GM18499 (cell line): ENCODE data around the gene HACD3.
A peak's percentile ranks its signal among the peaks of the same experiment; 100 is the strongest.

Experiments used
- ATAC-seq: cut with Tn5 transposase; IDR thresholded peaks from one replicate; pipeline ENCODE4 v1.9.1; 2021; ENCODE audit warnings: moderate number of reproducible peaks; ENCODE audit not compliant: insufficient read depth, unreplicated experiment

Gene HACD3

DNA sequence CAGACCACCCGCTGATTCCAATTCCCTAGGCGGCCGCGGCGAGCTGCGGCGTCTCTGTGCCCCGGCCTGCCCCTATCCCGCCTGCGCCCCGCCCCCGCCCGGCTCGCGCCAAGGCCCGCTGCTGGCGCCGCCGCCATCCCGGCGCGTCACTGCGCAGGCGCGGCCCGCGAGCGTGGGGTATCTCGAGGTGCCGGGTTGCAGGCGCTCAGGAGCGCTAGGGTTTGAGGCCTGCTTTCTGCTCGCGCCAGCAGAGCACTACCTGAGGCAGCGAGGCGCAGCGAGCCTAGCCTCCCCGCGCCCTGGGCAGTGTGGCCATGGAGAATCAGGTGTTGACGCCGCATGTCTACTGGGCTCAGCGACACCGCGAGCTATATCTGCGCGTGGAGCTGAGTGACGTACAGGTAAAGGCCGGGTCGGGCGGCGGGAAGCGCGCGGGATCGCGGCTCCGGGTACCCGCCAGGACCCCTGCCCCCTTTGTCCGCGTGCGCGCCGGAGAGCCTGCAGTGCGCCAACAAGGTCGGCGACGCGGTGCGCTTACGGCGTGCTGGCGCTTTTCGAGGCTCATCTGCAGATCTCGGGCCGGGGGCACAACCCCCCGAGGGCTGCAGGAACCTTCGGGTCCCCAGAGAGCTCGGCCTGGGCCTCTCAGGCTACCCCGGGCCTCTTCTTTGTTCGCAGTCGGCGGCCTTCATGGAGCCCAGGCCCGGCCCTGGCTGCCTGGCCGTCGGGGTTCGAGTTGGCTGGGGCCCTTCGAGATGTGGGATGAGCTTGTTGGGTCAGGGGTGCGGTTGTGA, at the start of gene HACD3:
Gene HACD3 (plus strand): TSS at position 146 of the 794 bp plus-strand sequence. CDS start 169 bp downstream, at position 315.
- ATAC-seq: no peak

DNA sequence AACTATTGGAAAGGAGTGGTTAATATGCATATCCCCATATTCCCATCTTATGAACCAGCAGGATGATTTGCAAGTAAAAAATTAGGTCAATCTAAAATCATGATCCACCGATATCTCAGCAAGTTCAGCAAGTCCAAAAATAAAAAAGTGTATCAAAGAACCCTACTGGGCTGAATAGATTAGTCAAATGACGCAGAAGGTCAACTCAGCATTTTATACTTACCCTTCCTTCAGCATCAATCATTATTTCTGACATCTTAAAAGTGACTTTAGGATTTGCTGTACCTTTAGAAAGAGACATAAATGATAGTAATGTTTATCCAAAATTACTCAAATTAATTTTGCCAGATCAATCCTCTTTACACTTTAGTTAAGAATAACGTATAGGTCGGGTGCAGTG, 45.4 kb upstream of the HACD3 start:
- no peak for ATAC-seq

DNA sequence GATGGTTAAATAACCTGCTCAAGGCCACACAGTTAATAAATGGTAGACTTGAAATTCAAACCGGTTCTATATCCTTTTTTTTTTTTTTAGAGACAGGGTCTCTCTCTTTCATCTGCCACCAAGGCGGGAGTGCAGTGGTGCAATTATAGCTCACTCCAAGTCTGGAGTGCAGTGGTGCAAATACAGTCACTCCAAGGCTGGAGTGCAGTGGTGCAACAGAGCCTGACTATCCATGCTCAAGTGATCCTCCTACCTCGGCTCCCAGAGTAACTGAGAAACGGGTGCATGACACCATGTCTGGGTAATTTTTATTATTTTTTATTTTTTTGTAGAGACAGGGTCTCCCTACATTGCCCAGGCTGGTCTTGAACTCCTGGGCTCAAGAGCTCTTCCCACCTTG, 36.2 kb upstream of the HACD3 start:
- ATAC-seq: no peak

- ATAC-seq: no peak
Measured at GRCh38 chr15:65509321-65509720, 20.9 kb upstream of the HACD3 start.

DNA sequence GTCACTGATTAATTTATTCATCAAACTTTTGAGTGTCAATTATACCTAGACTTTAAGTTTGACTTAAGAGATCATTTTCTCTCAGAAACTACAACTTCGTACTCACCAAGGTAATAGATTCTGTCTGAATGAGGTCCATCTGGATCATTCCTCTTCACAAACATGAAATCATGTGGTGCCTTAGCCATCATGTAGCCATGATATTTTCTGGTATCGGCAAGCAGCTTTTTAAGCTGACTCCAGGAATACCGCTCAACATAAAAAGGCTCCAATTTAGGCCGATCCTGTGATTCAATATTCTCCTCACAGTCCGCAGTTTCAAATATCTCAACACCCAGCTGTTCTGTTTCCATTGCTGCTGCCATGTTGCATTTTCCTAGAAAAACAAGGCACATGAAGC, 18.1 kb upstream of the HACD3 start:
- no peak for ATAC-seq

DNA sequence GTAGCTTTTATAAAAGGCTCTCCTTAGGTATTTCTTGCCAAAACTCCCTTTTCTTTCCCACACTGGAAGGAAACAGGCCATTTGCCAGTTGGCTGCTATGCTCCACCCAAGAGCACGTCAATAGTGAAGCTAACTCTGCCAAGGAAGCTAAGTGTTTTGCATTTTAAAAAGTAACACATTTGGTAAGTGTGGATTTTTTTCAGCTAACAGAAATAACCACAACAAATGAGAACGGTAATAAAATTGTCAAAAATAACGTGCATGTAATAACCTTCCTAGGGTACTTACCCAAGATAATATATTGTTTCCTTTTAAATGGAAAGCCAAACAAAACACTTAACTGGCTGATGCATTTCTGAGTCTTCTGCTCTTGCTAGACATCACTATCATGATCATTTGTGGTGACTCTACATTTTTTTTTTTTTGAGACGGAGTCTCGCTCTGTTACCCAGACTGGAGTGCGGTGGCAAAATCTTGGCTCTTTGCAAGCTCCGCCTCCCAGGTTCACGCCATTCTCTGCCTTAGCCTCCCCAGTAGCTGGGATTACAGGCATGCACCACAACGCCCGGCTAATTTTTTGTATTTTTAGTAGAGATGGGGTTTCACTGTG, 17.4 kb upstream of the HACD3 start:
- ATAC-seq: no peak

- ATAC-seq: peak; percentile 77
Measured at GRCh38 chr15:65516997-65517865, 13.0 kb upstream of the HACD3 start, which contains the start of gene DPP8. TSS of gene DPP8 (minus strand) at chr15:65517689. CDS start at chr15:65512553, 5,136 bp downstream.

DNA sequence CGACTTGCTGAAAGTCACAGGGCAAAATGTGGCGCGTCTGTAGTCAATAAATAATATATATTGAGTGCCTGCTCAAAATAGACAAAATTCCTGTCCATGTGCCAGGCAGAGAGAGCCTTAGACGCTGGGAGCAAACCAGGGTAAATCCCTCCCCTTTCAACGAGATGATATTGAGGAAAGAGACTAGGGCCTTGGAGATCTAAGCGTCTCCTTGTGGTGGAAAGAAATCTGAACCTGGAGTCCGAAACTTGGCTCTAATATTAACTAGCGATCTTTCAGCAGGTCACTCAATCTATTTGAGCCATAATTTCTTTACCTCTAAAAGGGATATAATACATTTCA, 12.4 kb upstream of the HACD3 start:
- peak; percentile 13 for ATAC-seq

DNA sequence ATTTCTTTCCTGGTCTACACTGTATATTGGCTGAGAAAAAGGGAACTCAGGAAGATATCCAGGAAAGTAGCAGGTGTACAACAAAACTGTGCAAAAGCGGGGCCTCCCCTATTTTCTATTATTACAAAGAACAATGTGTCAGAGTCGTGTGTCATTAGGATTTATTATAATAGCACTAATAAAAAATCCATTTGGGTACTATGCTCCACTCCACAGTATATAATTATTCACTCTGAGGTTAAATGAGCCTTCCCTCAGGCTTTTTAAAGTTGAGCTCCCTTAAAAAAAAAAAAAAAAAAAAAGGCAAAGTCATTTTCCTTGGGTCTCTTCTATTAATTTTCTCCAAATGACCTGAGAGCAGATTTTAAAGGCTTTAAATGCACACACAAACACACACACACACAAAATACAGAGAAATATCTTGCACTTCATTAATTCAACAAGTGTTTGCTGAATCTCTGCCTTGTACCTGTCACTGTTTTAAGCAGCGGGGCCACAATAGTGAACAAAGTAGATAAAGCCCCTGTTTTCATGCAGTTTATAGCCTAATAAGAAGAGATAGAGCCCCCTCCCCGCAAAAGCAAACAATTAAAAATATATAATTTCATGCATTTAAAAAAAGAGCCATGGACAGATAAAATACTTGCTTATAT, 11.5 kb upstream of the HACD3 start:
- no peak for ATAC-seq

- ATAC-seq: no peak
Measured at GRCh38 chr15:65521350-65521749, 8.9 kb upstream of the HACD3 start.

DNA sequence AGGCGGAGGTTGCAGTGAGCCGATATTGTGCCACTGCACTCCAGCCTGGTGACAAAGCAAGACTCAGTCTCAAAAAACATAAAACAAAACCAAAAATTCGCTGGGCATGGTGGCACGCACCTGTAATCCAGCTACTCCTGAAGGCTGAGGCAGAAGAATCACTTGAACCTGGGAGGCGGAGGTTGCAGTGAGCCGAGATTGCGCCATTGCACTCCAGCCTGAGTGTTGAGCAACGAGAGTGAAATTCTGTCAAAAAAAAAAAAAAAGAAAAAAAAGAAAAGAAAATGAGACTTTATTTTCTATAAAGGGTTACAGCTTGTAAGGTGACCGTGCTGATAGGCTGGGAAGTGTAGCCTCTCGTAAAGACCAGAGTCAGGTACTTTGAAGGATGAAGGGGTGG, 6.0 kb upstream of the HACD3 start:
- ATAC-seq: no peak

GRCh38 chr15:65525622-65526021, 4.6 kb upstream of the HACD3 start:
- ATAC-seq: no peak

GRCh38 chr15:65528461-65529060, 1.7 kb upstream of the HACD3 start:
- no peak for ATAC-seq

DNA sequence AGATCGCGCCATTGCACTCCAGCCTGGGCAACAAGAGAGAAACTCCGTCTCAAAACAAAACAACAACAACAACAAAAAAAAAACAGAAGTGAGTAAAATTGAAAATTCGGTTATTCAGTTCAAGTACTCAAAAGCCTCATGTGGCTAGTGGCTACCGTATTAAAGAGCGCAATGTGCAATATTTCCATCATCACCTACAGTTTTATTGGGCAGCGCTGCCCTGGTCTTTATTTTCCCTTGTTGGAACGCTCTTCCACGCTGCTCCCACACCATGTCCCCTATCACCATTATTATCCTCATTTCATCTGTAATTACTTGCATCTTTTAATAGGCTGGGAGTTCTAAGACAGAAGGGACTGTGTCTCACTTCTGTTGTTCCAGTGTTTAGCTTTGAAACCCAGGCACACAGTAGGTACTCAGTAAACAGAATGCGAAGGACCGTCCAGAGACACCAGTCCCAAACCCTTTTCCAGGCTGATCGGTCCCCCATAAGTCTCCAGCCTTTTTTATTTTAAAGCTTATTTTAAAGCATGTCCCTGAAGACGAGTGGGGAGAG, 423 bp upstream of the HACD3 start:
- ATAC-seq: no peak

GRCh38 chr15:65532738-65533051, 2.4 kb downstream of the HACD3 start:
- ATAC-seq: no peak

GRCh38 chr15:65533057-65533756, 2.9 kb downstream of the HACD3 start:
- ATAC-seq: no peak

GRCh38 chr15:65535192-65535591, 4.9 kb downstream of the HACD3 start:
- ATAC-seq: no peak

- ATAC-seq: no peak
Measured at GRCh38 chr15:65540314-65540713, 10.1 kb downstream of the HACD3 start.

- no peak for ATAC-seq
Measured at GRCh38 chr15:65541231-65541820, 11.1 kb downstream of the HACD3 start.
